Measurements from ENCODE around the gene ADAMTS18. TPM values are rescaled to one million over a fixed set of nuclear protein-coding genes. Genes with fewer than 3 reads are reported as not detected.
A peak's percentile ranks its signal among the peaks of the same experiment; 100 is the strongest.

Gene ADAMTS18
- polyA plus RNA-seq (2011; rRNA removed): 0.03 and 0.07 TPM in 2 replicates
- 0.01 TPM in 2 replicates for polyA plus RNA-seq (2012; cell fraction: cytosol; rRNA removed)
- polyA plus RNA-seq (2012; cell fraction: nucleus; rRNA removed): 0.01 TPM in 1 of 2 replicates, not detected in the other
- polyA plus RNA-seq (2017; fragmentation: RNase III; extraction: RNeasy Plus Mini Kit Qiagen cat#74134 plus additional on column Dnase treatment): 0.01 to 0.03 TPM in 2 of 3 replicates, not detected in the other
- polyA minus RNA-seq (2011; rRNA and poly(A)+ RNA removed): not detected in 2 replicates

- no peaks in the 10 kb centered on the region for H3K9me3 ChIP-seq
- peak within 1 kb of the TSS; percentile 86 for H3K4me2 ChIP-seq
- WGBS (ENCODE audit: missing lambda C conversion rate): 56% methylated on average over 3 of the region's 92 CpGs
- H3K27ac ChIP-seq: peak within 1 kb of the TSS in 1 of 2 experiments; percentile 40; a peak in 2 of 6 replicates
- ChIA-PET CTCF (interaction anchor here (1.0 to 4.6 kb wide), 4 partner anchors 43 to 198 kb away, joined by 3 to 21 read pairs (median 8); no protein-coding TSS in a partner anchor), POLR2A (no interaction called here)
- TF ChIP-seq SMC3 (IDR thresholded peaks at IDR 0.05) (0 out of 3 replicates have a peak, but pooled peaks have one; percentile 12), HDAC2 (IDR thresholded peaks at IDR 0.05) (no peak)
- FAIRE-seq (no peak), DNase-seq (ENCODE audit: low read depth in 1 of 2, low spot score in 1 of 2) (no peak), ATAC-seq (peak in 1 of 2 experiments; percentile 22; a peak in 1 of 6 replicates)
- H3K4me1 ChIP-seq: peaks cover 11% of the 10 kb centered on the region
- peak within 1 kb of the TSS; percentile 45 for H3K4me3 ChIP-seq
Observed at GRCh38 chr16:77434530-77435271, at the start of gene ADAMTS18. Gene ADAMTS18 (minus strand): TSS chr16:77435034. CDS start chr16:77434695, 339 bp downstream.

- CTCF ChIA-PET: no interaction called here
- H3K4me1 ChIP-seq: no peaks in the 10 kb centered on the region
- H3K9me3 ChIP-seq: no peaks in the 10 kb centered on the region
- FAIRE-seq (no peak), DNase-seq (ENCODE audit: low read depth in 1 of 2, low spot score in 1 of 2) (no peak), ATAC-seq (no peak)
- H3K4me2 ChIP-seq: no peak overlapping the region
- H3K4me3 ChIP-seq: no peak overlapping the region
- H3K27ac ChIP-seq: no peak overlapping the region
- WGBS (ENCODE audit: missing lambda C conversion rate): 71% methylated on average over 3 of the region's 3 CpGs
- TF ChIP-seq HOXA7 (CRISPR knock-in tag; IDR thresholded peaks at IDR 0.05) (no peak), PHF8 (IDR thresholded peaks at IDR 0.05; ENCODE audit: borderline replicate concordance, low read depth) (no peak), RNF2 (IDR thresholded peaks at IDR 0.05; ENCODE audit: borderline replicate concordance, low read depth) (no peak), NR3C1 (IDR thresholded peaks at IDR 0.05) (no peak), NPAS2 (CRISPR knock-in tag; IDR thresholded peaks at IDR 0.05; ENCODE audit: borderline replicate concordance) (no peak), MAFK (IDR thresholded peaks at IDR 0.05; ENCODE audit: partially characterized antibody) (no peak), EHF (CRISPR knock-in tag; IDR thresholded peaks at IDR 0.05) (no peak), HDAC2 (IDR thresholded peaks at IDR 0.05) (no peak), HES2 (IDR thresholded peaks at IDR 0.05) (no peak)
- POLR2A ChIA-PET: no interaction called here
Observed at GRCh38 chr16:77480681-77481315, 46.0 kb upstream of the ADAMTS18 start.

- H3K4me2 ChIP-seq: no peak overlapping the region
- no peak overlapping the region for H3K27ac ChIP-seq
- ChIA-PET CTCF (no interaction called here), POLR2A (no interaction called here)
- FAIRE-seq: no peak
- no peaks in the 10 kb centered on the region for H3K9me3 ChIP-seq
- TF ChIP-seq HOXB13 (CRISPR knock-in tag; IDR thresholded peaks at IDR 0.05; ENCODE audit: low read depth): no peak
- no peak for TF ChIP-seq MYC (IDR thresholded peaks at IDR 0.05; ENCODE audit: borderline replicate concordance, low read length)
- TF ChIP-seq HEYL (CRISPR knock-in tag; IDR thresholded peaks at IDR 0.05): no peak
- TF ChIP-seq MAZ (IDR thresholded peaks at IDR 0.05; ENCODE audit: borderline replicate concordance, low read depth, low read length): no peak
- no peak for TF ChIP-seq ZSCAN20 (CRISPR knock-in tag; IDR thresholded peaks at IDR 0.05)
- TF ChIP-seq KDM1A (IDR thresholded peaks at IDR 0.05; ENCODE audit: low read depth): no peak
- no peak for TF ChIP-seq RCOR1 (IDR thresholded peaks at IDR 0.05; ENCODE audit: low read depth, low read length)
- no peak for TF ChIP-seq TFCP2L1 (CRISPR knock-in tag; IDR thresholded peaks at IDR 0.05)
- TF ChIP-seq JUNB (IDR thresholded peaks at IDR 0.05): no peak
- no peak for TF ChIP-seq ZNF302 (CRISPR knock-in tag; IDR thresholded peaks at IDR 0.05)
- TF ChIP-seq CTCF (IDR thresholded peaks at IDR 0.05): no peak
- TF ChIP-seq RFX5 (IDR thresholded peaks at IDR 0.05): no peak
- no peak for TF ChIP-seq KDM5A (IDR thresholded peaks at IDR 0.05)
- TF ChIP-seq POLR2AphosphoS2 (conservative IDR thresholded peaks at IDR 0.05; ENCODE audit: low read length): no peak
- no peak for TF ChIP-seq ZFP36 (IDR thresholded peaks at IDR 0.05; ENCODE audit: borderline replicate concordance, partially characterized antibody)
- no peak for TF ChIP-seq HDAC2 (IDR thresholded peaks at IDR 0.05)
- no peak for TF ChIP-seq RNF2 (IDR thresholded peaks at IDR 0.05; ENCODE audit: borderline replicate concordance, low read depth)
- TF ChIP-seq GATA3 (IDR thresholded peaks at IDR 0.05; ENCODE audit: borderline replicate concordance): no peak
- H3K4me1 ChIP-seq: no peaks in the 10 kb centered on the region
- WGBS (ENCODE audit: missing lambda C conversion rate): 53% methylated on average over 1 of the region's 1 CpG
- H3K4me3 ChIP-seq: no peak overlapping the region
- no peak for ATAC-seq
- no peak for DNase-seq (ENCODE audit: low read depth in 1 of 2, low spot score in 1 of 2)
Observed at GRCh38 chr16:77472262-77472661, 37.4 kb upstream of the ADAMTS18 start.
